Activated CD4-positive, alpha-beta T cell treated with anti-CD3 and anti-CD28 coated beads, Interleukin-2, amount 50 U/mL, for 4 hours (primary cell): Measurements from ENCODE around the gene ZNF219.

ENCODE experiments used
- DNase-seq, 2 experiments: peaks; one replicate each; pipeline ENCODE4 v3.0.0-alpha.2; 2020

The ZNF219 gene

DNA sequence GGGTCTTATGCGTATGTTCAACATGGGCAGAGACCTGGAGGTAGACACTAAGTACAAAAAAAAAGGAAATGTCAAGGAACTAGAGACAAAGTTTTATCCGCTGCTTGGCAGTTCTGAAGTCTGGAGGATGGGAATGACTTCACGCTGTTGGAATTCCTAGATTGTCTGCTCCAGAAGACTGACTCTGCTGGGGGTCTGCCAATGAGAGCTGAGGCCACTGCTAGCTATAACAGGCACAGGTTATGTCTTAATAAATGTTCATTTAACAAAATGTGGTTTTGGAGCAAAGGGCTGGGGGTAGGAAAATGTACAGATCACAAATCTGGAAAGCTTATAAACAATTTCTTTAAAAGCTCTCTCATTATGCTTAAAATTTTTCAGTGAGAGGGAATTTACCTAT, 35.0 kb downstream of the ZNF219 start:
- no peak for DNase-seq

GRCh38 chr14:21061347-21061668, 37.1 kb downstream of the ZNF219 start:
- no peak for DNase-seq

GRCh38 chr14:21060614-21061346, 37.7 kb downstream of the ZNF219 start:
- no peak for DNase-seq

- DNase-seq = no peak
Observed at GRCh38 chr14:21059842-21060613, 38.4 kb downstream of the ZNF219 start.

GRCh38 chr14:21058903-21059302, 39.6 kb downstream of the ZNF219 start:
- DNase-seq = no peak

- no peak for DNase-seq
Observed at GRCh38 chr14:21057803-21058675, 40.4 kb downstream of the ZNF219 start, which contains the start of gene RNASE8. TSS of gene RNASE8 (plus strand) at chr14:21057822. CDS start at chr14:21057893, 71 bp downstream.

GRCh38 chr14:21056520-21057163, 41.8 kb downstream of the ZNF219 start:
- DNase-seq = no peak

DNA sequence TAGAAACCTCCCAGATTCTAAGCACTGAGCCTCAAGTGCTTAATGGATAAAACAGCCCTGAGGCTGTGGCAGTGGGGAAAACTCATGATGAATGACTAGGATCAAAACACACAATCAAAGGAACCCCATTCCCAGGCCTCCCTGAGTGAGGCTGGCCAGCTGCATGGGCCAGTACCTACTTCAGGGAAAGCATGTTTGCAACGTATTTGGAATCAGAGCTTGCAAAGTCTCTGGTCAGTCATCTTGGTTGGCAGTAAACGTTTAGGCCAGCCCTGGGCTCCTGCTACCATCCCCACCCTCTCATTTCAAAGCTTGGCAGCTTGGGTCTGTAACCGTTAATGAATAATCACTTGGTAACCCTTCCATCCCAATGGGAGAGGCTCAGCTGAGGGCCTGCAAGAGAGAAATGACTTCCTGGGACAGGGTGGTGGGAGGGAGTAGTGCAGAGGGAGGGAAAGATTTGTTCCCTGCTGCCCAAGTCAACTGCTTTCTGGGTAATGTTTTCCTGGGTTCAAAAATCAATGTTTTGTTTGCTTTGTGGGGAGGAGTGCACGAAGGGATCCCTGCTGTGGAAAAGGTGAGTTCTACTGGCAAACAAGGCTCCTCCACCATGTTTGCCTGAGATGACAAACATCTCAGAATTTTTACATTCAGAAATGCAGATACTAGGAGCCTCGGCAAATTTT, 42.9 kb downstream of the ZNF219 start:
- no peak for DNase-seq

GRCh38 chr14:21054768-21055145, 43.7 kb downstream of the ZNF219 start:
- no peak for DNase-seq

- DNase-seq = no peak
Observed at GRCh38 chr14:21054123-21054767, 44.2 kb downstream of the ZNF219 start.

GRCh38 chr14:21053184-21054122, 45.0 kb downstream of the ZNF219 start:
- DNase-seq = no peak

DNA sequence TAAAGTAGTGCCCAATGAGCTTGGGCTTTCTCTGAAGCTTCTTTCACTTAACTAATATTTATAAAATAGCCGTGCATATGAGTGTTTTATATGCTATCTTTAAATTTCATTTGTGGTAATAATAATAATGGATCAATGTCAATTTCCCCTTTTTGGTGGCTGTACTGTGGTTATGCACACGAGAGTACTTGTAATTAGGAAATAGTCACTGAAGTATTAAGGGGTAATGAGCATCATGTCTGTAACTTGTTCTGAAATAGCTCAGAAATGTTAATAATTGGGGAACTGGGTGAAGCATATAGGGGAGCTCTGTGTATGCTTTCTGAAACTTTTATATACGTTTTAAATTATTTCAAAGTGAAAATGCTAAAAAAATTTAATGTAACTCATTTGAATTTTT, 47.9 kb downstream of the ZNF219 start:
- no peak for DNase-seq

DNA sequence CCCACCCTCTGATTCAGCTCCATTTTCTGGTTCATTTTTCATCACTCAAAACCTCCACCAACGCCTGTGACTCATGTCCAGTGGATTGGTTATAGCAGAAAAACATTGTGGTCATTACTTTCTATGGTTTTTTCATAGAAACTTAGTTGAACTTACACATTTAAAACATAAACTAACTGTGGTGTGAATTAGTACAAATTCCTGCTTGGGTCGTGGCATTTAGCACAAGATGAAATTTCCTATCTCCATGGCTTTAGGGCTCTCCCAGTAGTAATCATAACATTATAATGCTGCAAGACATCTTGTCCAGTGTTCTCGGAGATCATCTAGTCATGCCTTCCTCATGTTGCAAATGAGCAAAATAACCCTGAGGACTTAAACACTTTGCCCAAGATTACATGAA, 49.2 kb downstream of the ZNF219 start:
- DNase-seq = no peak

DNA sequence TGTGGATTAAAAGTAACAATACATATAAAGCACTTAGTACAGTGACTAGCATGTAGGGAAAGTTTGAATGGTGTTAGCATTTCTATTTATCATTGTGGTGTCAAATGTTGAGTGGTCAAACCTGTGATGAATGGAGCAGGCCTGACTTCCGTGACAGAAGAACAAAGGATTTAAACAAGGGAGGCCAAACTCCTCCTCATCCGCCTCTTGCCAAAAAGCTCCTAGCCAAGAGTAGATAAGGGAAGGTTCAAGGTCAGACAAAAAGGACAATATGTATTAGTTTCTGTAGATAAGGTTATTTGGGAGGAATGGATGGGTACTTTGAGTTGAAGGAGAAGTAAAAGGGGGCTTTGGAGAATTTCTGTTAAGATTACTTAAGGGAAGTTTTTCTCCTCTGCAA, 49.8 kb downstream of the ZNF219 start:
- no peak for DNase-seq

DNA sequence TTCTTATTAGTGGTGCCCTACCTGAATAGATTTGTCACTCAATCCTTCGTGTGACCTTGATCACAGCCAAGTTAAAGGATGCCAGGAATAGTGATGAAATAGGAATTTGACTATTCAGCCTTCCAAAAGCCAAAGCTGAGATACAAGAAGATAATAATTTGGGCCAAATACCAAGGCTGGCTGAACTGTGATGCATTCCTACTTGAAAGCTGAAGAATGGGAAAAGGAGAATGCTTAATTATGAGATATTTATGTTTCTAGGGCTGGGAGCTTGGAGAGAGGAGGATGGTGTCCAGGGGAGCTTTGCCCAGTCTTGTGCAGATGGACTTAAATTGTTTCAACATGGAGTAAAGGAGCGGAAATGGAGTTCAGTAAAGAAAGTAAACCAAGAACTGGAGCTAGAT, 51.1 kb downstream of the ZNF219 start:
- no peak for DNase-seq

- no peak for DNase-seq
Observed at GRCh38 chr14:21043974-21044618, 54.4 kb downstream of the ZNF219 start.

DNA sequence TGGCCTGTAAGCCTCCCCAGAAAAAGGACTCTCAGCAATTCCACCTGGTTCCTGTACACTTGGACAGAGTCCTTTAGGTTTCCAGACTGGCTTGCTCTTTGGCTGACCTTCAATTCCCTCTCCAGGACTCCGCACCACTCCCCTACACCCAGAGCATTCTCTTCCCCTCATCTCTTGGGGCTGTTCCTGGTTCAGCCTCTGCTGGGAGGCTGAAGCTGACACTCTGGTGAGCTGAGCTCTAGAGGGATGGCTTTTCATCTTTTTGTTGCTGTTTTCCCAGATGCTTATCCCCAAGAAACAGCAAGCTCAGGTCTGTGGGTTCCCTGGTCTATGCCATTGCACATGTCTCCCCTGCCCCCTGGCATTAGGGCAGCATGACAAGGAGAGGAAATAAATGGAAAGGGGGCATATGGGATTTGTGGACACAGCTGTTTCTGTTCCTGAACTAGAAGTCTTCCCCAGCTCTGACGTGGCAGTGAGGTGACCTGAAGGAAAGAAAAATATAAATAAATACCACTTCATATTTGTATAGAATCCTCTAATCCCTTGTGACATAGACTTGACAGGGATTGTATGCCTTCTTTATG, 55.0 kb downstream of the ZNF219 start:
- no peak for DNase-seq

DNA sequence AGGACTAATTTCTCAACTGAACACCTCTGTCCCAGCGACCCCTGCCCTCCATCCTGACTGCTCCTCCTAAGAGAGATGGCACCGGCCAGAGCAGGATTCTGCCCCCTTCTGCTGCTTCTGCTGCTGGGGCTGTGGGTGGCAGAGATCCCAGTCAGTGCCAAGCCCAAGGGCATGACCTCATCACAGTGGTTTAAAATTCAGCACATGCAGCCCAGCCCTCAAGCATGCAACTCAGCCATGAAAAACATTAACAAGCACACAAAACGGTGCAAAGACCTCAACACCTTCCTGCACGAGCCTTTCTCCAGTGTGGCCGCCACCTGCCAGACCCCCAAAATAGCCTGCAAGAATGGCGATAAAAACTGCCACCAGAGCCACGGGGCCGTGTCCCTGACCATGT, 55.5 kb downstream of the ZNF219 start:
- DNase-seq = no peak

- DNase-seq = no peak
Observed at GRCh38 chr14:21041676-21042433, 56.6 kb downstream of the ZNF219 start, which contains the start of gene RNASE7. TSS of gene RNASE7 (plus strand) at chr14:21042362. CDS start at chr14:21042993, 631 bp downstream.
